AG20443 (cell line): Measurements from ENCODE around the gene ADAMTSL2.

Source experiments
- DNase-seq: peaks from one replicate; pipeline ENCODE4 v3.0.0; 2012; ENCODE audit warnings: low spot score, mixed read lengths

Gene ADAMTSL2

DNA sequence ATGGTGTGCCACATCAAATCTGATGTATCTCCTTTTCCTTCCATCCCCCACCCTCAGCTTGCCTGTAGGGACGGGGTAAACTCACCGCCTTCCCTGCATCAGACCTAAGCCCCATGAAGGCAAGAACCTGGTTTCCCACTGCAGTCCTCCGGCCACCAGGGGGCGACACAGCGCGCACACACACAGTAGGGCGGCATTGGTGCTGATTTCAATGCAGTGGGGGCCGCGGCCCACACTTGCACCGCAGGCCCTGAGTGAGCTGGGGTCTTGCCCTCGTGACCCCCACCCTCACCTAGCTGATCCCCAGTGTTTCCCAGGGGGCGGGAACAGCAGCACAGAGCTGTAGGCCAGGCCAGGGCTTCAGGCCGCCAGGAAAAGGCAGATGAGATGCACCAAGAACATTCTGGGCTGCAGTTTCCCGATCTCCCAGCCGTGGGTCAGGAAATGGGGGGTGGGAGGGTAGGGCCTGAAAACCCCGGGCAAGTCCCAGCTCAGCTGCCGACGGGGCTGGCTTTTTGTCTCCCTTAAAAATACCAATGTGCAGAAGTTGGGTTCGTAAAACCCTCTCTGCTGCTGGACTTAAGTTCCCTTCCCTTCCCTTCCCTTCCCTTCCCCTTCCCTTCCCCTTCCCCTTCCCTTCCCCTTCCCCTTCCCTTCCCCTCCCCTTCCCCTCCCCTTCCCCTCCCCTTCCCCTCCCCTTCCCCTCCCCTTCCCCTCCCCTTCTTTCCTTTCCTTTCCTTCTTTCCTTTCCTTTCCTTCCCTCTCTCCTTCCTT, 55.1 kb downstream of the ADAMTSL2 start:
- no peak for DNase-seq

DNA sequence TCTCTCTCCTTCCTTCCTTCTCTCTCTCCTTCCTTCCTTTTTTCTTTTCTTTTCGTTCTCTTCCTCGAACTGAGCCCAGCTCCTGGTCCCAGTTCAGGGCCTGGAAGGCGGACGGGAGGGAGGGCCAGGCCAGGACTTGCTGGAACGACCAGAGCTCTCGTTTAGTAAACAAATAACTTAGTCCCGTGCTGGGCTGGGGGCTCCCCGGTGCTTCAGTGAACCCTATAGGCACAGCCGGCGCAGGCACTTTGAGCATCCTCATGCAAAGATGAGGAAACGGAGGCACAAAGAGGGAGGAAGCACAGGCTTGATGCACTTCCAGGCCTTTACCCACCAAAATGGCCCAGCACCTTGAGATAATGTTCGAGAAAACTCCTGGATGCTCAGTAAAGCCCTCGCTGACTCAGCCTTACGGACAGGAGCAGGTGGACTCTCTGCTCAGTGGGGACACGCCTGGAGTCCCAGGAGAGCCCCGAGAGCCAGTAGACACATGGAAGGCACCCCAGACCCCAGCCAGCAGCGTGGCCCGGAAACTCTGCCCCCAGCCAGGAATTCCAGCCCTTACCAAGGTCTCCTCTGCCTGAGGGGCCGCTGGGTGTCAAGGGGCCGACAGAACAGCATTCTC, 55.8 kb downstream of the ADAMTSL2 start:
- no peak for DNase-seq

DNA sequence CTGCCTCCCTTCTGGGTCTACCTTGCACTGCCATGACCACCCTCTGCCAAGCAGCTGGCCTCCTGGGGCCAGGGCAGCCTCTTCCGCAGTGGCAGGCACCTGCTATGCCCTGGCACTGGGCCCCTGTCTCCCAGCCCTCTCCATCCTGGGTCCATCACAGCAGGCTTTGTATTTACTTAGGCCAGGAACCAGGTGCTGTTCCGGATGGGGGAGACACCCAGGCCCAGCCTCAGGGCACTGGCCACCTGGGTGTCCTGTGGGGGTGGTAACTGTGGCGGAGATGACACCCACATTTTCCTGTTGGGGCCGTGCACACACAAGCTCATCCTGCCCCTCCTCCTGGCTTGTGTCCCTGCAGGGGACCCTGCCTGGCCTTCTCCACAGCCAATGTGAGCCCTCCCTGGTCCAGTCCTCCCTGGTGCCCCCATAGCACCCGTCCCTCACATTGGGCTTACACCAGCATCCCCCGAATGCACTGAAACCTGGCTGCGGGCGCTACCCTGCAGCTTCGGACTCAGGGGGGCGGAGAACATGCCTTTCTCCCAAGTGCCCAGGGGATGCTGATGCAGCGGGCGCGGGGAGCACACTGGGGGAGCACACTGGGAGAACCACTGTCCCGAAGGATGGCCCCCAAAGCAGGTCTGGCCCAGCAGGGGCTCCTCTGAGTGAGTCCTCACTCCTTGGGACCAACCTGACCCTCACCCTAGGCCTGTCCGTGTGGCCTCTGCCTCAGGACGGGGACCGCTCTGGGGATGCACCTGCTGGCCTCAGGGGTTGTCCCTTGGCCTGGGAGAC, 56.8 kb downstream of the ADAMTSL2 start:
- DNase-seq, result no peak

DNA sequence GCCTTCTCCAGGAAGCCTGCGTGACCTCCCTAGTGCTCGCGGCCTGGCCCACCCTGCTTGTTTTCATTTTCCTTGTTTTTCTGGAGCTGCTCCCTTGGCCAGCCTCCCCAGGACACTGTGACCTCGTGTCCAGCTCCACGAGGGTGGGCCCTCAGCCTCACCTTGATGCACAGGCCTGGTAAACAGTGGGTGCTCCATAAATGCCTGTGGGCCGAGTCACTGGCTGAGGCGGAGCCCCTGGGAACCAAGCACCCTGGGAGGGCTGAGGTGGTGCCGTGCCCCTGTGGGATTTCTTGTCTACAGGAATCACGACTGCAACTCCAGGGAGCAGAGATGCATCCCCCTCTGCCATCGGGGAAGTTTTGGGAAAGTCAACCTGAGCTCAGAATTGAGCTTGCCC, 57.5 kb downstream of the ADAMTSL2 start:
- no peak for DNase-seq

DNA sequence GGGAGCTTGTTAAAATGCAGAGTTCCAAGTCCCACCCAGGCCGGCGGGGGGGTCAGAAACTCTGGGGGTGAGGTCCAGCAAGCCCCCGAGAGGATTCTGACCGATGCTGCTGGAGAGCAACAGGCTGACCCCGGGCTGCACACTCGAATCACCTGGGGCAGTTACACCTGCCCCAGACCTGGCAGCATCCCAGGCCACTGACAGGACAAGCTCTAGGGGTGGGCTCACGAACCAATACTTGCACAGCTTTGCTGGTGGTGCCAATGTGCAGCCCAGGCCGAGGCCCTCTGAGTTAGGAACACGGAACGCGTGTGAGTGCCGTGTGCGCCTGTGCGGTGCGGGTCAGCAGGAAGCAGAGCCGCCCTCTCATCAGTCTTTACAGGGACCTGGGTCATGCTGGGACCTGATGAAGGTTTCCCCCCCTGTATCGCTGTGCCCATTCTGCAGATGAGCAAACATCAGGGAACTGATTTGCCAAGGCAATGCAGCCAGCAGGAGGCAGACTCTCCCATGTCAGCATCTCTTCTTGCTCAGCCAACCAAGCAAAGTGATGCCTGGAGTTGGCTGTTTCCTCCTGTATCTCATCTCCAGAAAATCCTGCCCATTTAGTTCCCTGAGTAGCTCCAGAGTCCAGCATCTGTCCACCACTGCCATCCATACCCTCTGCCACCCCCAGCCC, 58.4 kb downstream of the ADAMTSL2 start:
- no peak for DNase-seq

DNA sequence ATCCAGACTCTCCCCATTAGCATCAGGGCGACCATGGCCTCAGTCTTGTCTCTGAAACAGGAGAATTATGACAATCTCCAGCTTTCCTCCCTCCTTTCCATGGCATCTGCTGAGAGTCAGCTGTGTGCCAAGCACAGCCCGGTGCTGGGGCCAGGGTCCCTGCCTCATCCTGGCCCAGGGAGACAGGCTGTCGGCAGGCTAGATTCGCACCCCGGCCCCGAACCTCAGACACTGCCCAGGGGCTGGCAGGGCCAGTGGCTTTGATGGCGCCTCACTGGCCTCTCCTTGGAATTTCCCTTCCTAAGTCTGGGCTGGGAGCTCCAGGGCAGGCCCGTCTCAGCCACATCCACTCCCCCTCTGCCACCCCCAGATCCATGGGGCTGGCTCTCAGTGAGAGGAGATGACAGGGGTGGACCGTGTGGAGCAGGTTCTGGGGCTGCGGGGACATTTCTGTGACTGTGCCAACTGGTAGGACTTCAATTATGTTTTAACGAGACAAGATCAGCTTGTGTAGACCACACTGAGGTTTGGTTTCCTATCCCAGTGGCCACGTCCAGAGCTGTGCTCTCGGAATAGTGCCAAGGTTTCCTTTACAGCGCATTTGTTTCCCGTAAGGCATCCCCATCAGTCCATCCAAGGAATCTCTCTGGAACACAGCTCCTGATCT, 59.2 kb downstream of the ADAMTSL2 start:
- no peak for DNase-seq

DNA sequence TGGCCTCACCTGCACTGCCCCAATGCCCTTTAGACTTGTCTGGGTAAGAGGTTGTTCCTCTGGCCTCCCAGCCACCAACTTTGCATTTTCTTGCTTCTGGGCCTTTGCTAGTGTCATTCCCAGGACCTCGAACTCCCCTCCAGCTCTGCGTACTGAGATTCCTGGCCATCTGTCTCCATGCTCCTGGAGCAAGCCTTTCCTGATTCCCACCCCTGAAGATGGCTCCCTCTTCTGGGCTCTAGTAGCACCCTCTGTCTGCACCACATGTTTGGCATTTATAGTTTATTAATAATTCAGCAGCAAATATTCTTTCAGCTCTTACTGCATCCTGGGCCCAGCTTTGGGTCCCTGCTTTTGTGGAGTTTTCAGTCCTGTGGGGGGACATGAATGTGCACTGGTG, 59.8 kb downstream of the ADAMTSL2 start:
- no peak for DNase-seq

DNA sequence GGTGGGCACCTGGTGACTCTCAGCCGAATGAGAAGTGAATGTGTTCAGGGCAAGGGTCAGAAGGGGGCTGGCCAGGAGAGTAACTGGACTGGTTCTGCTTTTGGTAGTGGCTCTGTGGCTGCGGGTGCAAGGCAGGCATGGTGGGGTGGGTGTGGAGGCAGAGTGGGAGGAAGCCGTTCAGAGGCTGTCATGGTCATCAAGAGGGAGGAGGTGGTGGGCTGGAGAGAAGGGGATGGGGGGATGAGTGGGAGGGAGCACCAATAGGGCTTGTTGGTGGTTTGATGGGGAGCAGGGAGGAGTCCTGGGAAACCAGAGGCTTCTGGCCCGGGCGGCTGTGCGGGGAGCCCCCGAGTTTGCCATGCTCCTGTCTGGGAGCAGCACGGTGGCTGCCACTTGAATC, 61.4 kb downstream of the ADAMTSL2 start:
- no peak for DNase-seq

DNA sequence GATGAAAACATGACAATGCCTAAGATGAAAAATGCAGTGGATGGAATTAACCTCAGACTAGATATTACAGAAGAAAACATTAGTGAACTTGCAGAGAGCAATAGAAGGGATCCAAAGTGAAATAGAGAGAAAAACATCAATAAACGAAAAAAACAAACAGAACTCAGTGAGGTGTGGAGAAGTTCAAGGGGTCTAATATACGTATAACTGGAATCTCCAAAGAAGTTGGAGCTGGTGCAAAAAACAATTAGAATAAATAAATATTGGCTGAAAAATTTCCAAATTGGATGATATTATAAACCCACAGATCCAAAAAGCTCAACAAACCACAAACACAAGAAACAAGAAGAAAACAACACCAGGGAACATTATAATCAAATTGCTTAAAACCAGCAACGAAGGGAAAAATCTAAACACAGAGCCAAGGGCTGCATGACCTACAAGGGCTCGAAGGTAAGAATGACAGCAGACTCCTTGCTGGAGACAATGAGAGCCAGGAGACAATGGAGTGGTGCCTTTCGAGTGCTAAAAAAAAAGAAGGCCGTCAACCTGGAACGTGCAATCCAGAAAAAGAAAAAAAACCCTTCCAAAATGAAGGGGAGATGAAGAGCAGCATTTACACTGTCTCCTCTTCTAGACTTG, 62.9 kb downstream of the ADAMTSL2 start:
- no peak for DNase-seq

DNA sequence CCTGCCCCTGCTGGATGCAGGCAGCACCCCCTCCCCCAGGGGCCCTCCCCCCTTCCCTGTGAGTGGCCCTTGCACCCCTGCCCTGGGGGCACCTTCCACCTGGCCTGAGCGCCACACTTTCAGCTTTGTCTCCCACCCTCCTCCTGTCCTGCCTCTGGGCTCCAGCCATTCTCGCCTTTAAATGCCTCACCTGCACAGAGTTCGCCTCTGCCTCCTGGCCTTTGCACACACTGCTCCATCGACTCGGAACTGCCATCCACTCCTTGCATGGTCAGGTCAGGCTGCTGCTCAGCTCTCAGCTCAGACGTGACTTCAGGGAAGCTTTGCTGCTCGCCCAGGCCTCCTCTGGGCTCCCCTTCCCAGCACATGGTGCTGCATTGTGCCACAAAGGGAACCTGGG, 64.5 kb downstream of the ADAMTSL2 start:
- no peak for DNase-seq

DNA sequence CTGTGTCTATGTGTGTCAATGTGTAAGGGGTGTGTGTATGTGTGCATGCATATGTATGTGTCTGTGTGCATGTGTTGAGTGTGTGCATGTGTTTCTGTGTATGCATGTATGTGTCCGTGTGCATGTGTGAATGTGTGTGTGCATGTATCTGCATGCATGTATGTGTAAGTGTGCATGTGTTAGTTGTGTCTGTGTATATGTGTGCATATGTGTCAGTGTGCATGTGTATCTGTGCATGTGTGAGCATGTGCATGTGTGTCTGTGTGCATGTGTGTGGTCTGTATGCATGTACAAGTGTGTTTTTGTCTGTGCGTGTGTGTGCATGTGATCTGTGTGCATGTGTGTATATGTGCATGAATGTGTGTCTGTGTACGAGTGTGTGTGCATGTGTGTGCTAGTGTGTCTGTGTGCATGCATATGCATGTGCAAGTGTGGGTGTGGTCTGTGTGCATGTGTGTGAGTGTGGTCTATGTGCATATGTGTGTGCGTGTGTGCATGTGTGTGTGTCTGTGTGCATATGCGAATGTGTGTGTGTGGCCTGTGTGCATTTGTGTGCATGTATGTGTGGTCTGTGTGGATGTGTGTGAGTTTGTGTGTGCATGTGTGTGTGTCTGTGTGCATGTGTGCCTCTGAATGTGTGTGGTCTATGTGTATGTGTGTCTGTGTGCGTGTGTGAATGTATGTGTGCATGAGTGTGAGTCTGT, 65.1 kb downstream of the ADAMTSL2 start:
- DNase-seq, result no peak

DNA sequence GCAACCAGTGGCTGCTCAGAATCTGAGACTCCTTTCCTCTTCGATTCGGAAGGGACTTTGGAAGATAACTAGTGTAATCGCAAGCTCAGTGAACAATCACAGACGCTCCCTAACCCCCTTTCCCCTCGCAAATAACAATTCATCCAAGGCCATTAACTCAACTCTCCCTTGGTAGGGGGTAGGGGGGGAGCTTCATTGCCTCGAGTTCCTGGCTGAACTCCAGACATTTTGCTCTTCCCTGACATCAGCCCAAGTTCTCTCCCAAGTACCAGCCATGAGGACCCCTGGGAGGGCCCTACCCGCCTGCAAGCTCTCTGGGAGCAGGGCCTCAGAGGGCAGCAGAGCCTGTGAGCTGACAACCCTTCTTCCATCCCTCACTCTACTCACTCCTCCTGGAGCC, 66.2 kb downstream of the ADAMTSL2 start:
- DNase-seq, result no peak

DNA sequence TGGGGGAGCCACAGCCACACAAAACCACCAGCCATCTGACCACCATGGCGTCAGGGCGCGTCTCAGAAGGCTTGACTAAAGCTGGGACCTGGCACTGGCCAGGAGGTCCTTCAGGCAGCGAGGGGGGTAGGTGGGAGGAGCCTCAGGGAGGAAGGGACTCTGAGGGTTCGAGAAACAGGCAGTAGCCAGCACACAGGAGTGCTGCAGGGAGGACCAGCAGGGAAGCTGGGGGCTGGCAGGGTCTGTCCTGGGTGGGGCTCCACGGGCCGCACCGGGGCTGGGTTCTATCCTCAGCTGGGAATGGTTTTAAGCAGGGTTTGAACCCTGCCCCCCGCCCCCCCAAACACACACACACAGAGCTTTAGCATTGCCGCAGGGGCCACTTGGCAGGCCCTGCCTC, 67.2 kb downstream of the ADAMTSL2 start:
- no peak for DNase-seq

DNA sequence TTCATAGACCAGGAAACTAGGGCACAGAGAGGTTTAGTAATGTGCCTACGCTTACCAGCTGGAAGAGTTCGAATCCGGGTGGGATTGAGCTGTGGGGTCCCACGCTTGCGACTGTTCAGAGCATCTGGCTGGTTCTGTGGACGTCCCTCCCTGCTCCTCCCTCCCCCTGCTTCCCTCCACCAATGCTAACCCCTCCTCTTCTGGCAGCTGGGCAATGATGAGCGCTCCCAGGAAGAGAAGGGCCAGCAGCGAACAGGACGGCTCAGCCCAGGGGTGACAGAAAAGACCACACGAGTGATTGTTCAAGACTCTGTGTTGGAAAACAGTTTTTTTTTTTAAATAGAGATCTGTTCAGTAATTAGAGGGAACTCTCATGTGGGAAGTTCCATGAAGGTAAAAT, 67.8 kb downstream of the ADAMTSL2 start:
- no peak for DNase-seq

DNA sequence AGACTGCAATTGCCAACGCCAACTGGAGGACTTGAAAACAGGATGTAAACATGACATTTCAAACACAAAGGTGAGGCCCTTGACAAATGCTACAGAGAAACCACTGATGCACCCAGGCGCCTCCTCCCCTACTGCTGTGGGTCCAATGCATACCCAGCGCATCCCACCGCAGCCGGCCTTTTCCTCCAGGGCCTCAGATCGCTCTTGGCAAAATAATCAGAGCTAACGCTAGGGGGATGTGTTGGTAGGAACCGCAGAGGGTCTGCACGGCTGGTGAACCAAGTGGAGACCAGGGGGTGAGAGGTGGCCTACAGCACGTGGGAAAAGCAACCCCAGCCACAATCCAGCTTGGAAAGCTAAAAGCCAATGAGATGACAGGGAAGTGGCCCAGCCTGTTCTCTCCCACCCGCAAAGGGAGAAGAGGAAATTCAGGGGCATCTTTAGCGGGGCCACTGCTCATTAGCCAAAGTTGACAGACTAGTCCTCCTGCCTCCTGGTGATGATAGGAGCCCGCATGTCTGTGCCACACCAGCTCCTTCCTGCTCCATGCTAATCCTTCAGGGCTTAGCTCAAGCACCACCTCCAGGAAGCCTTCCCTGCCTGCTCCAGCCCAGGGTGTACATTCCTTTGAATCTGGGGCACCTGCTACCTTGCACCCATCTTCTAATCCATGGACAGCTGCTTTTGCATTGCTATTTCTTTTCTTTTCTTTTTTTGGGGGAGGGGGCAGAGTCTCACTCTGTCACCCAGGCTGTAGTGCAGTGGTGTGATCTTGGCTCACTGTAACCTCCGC, 68.8 kb downstream of the ADAMTSL2 start:
- no peak for DNase-seq

DNA sequence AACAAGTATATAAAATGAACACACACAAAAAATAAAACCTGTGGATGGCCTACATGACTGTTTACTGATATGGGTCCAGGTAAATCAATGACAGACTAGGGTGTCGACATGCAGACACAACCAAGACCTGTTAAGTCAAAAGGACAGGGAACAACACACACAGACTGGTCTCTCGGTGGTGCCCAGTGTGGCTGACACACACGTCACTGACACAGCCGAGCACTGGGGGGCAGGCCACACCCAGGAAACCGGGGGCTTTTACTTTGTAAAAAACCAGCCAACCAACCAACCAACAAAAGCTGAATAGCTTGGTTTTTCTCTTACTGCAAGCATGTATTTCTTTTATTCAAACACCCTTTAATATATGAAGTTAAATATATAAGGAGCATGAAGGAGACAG, 69.7 kb downstream of the ADAMTSL2 start:
- DNase-seq, result no peak

DNA sequence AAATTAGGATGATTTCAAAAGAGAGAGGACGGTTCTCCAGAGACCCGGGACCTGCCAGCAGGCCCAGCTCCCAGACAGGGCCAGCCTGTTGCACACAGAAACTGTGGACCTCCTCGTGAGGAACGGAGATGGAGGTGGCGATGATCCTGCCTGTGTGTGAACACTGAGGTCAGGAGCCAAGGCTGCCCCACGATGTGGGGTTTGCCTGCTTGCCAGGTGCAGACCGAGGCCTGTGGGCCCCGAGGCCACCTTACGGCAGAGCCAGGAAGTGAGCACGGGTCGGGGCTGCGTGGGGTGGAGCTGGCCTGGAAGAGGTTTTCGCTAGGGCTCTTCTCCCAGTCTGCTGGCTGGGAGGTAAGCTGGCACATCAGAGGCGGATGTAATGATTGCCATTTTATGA, 70.4 kb downstream of the ADAMTSL2 start:
- no peak for DNase-seq

DNA sequence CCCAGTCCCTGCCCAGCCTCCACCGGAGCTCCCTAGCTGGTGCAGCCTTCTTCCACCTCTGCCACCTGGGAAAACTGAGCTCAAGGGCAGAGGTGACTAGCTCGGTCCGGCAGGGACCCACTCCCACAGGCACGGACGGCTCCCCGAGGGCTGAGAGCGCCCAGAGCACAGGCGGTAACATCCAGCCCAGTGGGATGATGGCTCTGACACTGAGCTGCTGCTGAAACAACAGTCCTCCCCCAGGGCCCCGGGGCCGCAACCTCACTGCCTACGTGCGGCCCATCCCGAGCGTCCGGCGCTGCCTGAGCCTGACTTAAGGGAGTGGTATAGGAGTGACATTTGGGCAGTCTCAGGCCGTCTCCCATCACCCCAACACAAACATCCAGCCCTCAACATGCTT, 70.9 kb downstream of the ADAMTSL2 start:
- no peak for DNase-seq

DNA sequence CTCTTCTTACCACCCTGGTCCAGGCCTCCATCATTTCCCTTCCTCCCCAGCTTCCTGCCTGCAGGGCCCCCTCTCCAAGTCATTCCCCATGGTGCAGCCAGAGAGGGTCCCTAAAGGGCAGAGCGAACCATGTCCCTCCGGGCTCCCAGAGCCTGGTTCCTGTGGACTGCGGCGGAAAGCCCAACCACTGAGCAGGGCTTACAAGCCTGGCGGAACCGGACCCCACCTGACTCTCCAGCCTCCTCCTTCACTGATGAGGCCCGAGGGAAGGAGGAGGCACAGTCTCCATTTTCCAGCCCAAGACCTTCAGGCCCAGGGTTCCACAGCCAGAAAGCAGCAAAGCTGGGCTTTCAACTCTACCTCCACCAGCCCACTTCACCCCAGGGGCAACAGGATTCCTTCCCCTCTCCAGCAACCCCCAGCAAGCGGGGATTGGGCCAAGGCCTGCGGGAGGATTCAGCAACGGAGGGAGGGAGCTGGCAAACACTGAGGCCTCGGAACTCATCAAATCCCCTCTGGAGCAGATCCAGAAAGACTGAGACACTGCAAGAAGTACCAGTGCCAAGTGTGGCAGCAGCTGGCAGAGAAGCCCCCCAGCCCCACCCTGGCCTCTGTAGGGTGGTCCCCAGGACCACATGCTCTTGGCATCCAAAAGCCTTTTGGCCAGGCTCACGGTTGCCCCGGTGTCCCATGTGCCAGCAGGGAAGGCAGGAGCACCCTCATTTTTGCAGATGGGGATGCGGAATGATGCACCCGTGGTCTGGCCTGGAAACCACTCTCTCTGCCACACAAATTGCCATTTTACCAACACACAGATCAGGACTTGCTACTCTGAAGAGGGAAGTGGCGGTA, 71.6 kb downstream of the ADAMTSL2 start:
- no peak for DNase-seq
